ENCODE measurements around the gene ADAMTS17.

Gene ADAMTS17

GRCh38 chr15:100309109-100310040 lies 32.4 kb downstream of the ADAMTS17 start:
- DNase-seq, result no peak

GRCh38 chr15:100308608-100309007 lies 33.2 kb downstream of the ADAMTS17 start:
- DNase-seq, result no peak

- no peak for DNase-seq
Observed at GRCh38 chr15:100308213-100308600, 33.6 kb downstream of the ADAMTS17 start.

- DNase-seq, result no peak
Observed at GRCh38 chr15:100307241-100308212, 34.2 kb downstream of the ADAMTS17 start.

GRCh38 chr15:100306098-100306497 lies 35.7 kb downstream of the ADAMTS17 start:
- no peak for DNase-seq

GRCh38 chr15:100301910-100302431 lies 39.8 kb downstream of the ADAMTS17 start:
- DNase-seq, result no peak

- no peak for DNase-seq
Observed at GRCh38 chr15:100298257-100298656, 43.5 kb downstream of the ADAMTS17 start.

GRCh38 chr15:100297812-100298211 lies 44.0 kb downstream of the ADAMTS17 start:
- no peak for DNase-seq

- no peak for DNase-seq
Observed at GRCh38 chr15:100295939-100296565, 45.7 kb downstream of the ADAMTS17 start.

GRCh38 chr15:100292010-100292409 lies 49.8 kb downstream of the ADAMTS17 start:
- no peak for DNase-seq

GRCh38 chr15:100291106-100291505 lies 50.7 kb downstream of the ADAMTS17 start:
- DNase-seq, result no peak

- DNase-seq, result no peak
Observed at GRCh38 chr15:100285641-100286295, 56.0 kb downstream of the ADAMTS17 start.

GRCh38 chr15:100284701-100285100 lies 57.1 kb downstream of the ADAMTS17 start:
- DNase-seq, result no peak

GRCh38 chr15:100284191-100284590 lies 57.6 kb downstream of the ADAMTS17 start:
- no peak for DNase-seq

- DNase-seq, result no peak
Observed at GRCh38 chr15:100281096-100281917, 60.5 kb downstream of the ADAMTS17 start.

- no peak for DNase-seq
Observed at GRCh38 chr15:100279849-100280248, 61.9 kb downstream of the ADAMTS17 start.

- no peak for DNase-seq
Observed at GRCh38 chr15:100279446-100279845, 62.3 kb downstream of the ADAMTS17 start.

- DNase-seq, result no peak
Observed at GRCh38 chr15:100278596-100279380, 63.0 kb downstream of the ADAMTS17 start.

- DNase-seq, result no peak
Observed at GRCh38 chr15:100277087-100277855, 64.5 kb downstream of the ADAMTS17 start.

- no peak for DNase-seq
Observed at GRCh38 chr15:100276506-100276905, 65.3 kb downstream of the ADAMTS17 start.

Measured in CD4-positive, alpha-beta T cell treated with Interferon gamma for 1 hour (primary cell).